ENCODE measurements around the gene IQUB.
A peak's percentile ranks its signal among the peaks of the same experiment; 100 is the strongest.
"Not testable (repeated sequence)": the region's sequence is repeated elsewhere in the genome, so short reads cannot be mapped to it uniquely, and the experiment has no call there.

The IQUB gene

GRCh38 chr7:123533929-123534382, 439 bp downstream of the IQUB start:
- DNase-seq (ENCODE audit: low read depth) = no peak
- no peak for TF ChIP-seq CTCF (IDR thresholded peaks at IDR 0.05; ENCODE audit: low read depth, low read length, missing control alignments)
- H3K4me3 ChIP-seq (ENCODE audit: low read depth, low read length) = peak overlapping the region; percentile 70
- in situ Hi-C loops (cut with HindIII; ENCODE audit: low sequenced_read_pairs) = no loop called here

GRCh38 chr7:123533553-123533917, 860 bp downstream of the IQUB start:
- in situ Hi-C loops (cut with HindIII; ENCODE audit: low sequenced_read_pairs) = no loop called here
- no peak for TF ChIP-seq CTCF (IDR thresholded peaks at IDR 0.05; ENCODE audit: low read depth, low read length, missing control alignments)
- H3K4me3 ChIP-seq (ENCODE audit: low read depth, low read length) = no peak overlapping the region
- DNase-seq (ENCODE audit: low read depth) = no peak

- peak overlapping the region; percentile 43 for H3K4me3 ChIP-seq (ENCODE audit: low read depth, low read length)
- DNase-seq (ENCODE audit: low read depth) = not testable (repeated sequence)
Observed at GRCh38 chr7:123532788-123533552, 1.4 kb downstream of the IQUB start.

GRCh38 chr7:123532343-123532742, 2.1 kb downstream of the IQUB start:
- in situ Hi-C loops (cut with HindIII; ENCODE audit: low sequenced_read_pairs); DNase-seq (ENCODE audit: low read depth): not testable (repeated sequence)
- H3K4me3 ChIP-seq (ENCODE audit: low read depth, low read length) = peak overlapping the region; percentile 43

More at GRCh38 chr7:123532788-123533552, 1.4 kb downstream of the IQUB start:
- in situ Hi-C loops (cut with HindIII; ENCODE audit: low sequenced_read_pairs) = not testable (repeated sequence)

GRCh38 chr7:123530035-123530591, 4.3 kb downstream of the IQUB start:
- H3K4me3 ChIP-seq (ENCODE audit: low read depth, low read length); DNase-seq (ENCODE audit: low read depth); in situ Hi-C loops (cut with HindIII; ENCODE audit: low sequenced_read_pairs): not testable (repeated sequence)

GRCh38 chr7:123528265-123528664, 6.1 kb downstream of the IQUB start:
- TF ChIP-seq CTCF (IDR thresholded peaks at IDR 0.05; ENCODE audit: low read depth, low read length, missing control alignments) = no peak
- no peak for DNase-seq (ENCODE audit: low read depth)
- in situ Hi-C loops (cut with HindIII; ENCODE audit: low sequenced_read_pairs) = no loop called here
- H3K4me3 ChIP-seq (ENCODE audit: low read depth, low read length) = no peak overlapping the region

GRCh38 chr7:123527712-123528225, 6.6 kb downstream of the IQUB start:
- DNase-seq (ENCODE audit: low read depth); H3K4me3 ChIP-seq (ENCODE audit: low read depth, low read length); in situ Hi-C loops (cut with HindIII; ENCODE audit: low sequenced_read_pairs): not testable (repeated sequence)

GRCh38 chr7:123526533-123526932, 7.9 kb downstream of the IQUB start:
- H3K4me3 ChIP-seq (ENCODE audit: low read depth, low read length); DNase-seq (ENCODE audit: low read depth); in situ Hi-C loops (cut with HindIII; ENCODE audit: low sequenced_read_pairs): not testable (repeated sequence)

- no peak for TF ChIP-seq CTCF (IDR thresholded peaks at IDR 0.05; ENCODE audit: low read depth, low read length, missing control alignments)
- H3K4me3 ChIP-seq (ENCODE audit: low read depth, low read length) = no peak overlapping the region
- DNase-seq (ENCODE audit: low read depth) = no peak
- in situ Hi-C loops (cut with HindIII; ENCODE audit: low sequenced_read_pairs) = no loop called here
Observed at GRCh38 chr7:123522066-123522465, 12.3 kb downstream of the IQUB start.

Measured in astrocyte of the cerebellum (primary cell).